ENCODE data around the gene ENTHD1. TPM values are rescaled to one million over a fixed set of nuclear protein-coding genes. Genes with fewer than 3 reads are reported as not detected.

ENTHD1 gene
- total and polyA plus RNA-seq, 10 of the 15 experiments (the other 5 are each of a cell fraction or from before 2014, with no cell fraction given): 0.09 to 0.52 (median 0.21) TPM; not detected in 1

- no peak for DNase-seq (ENCODE audit: low read depth, low spot score)
- FAIRE-seq: no peak
- Histone ChIP-seq H4K20me1 (ENCODE audit: control insufficient read depth, insufficient read depth) (no peaks in the 10 kb centered on the region), H3K4me3 (no peak overlapping the region), H3K27me3 (replicated peaks in 1 of 2; ENCODE audit: control insufficient read depth in 2 of 2, insufficient read depth in 2 of 2, low read length in 1 of 2) (peaks cover 0 to 3% of the 10 kb centered on the region in 2 experiments; a peak in 2 of 4 replicates), H3K9me3 (replicated peaks; ENCODE audit: control insufficient read depth, insufficient read depth, low read length) (peaks cover 4% of the 10 kb centered on the region; the same call in 1 of the 3 replicates), H3K36me3 (ENCODE audit: control insufficient read depth in 2 of 2, insufficient read depth in 2 of 2, low read length in 1 of 2) (no peaks in the 10 kb centered on the region), H3K9ac (ENCODE audit: control insufficient read depth, insufficient read depth, low read length) (no peak overlapping the region), H2AFZ (ENCODE audit: control insufficient read depth, low read depth, low read length) (no peak overlapping the region), H3K27ac (ENCODE audit: control insufficient read depth, insufficient read depth) (no peak overlapping the region), H3K4me1 (ENCODE audit: control insufficient read depth, insufficient read depth, low read length) (no peaks in the 10 kb centered on the region), H3K79me2 (ENCODE audit: control insufficient read depth, insufficient read depth, low read length) (no peaks in the 10 kb centered on the region), H3K4me2 (ENCODE audit: control insufficient read depth, insufficient read depth) (no peak overlapping the region)
- TF ChIP-seq SKIL (IDR thresholded peaks at IDR 0.05; ENCODE audit: low read depth, poor library complexity, severe bottlenecking): no peak
- WGBS (ENCODE audit: insufficient coverage, insufficient replicate concordance, low lambda C conversion rate, missing lambda C conversion rate): 19% methylated on average over 3 of the region's 3 CpGs
- intact Hi-C loops (cut with micrococcal nuclease; ENCODE audit: unreplicated experiment): no loop called here
- BruUV-seq (replicated peaks): no TSS peak
- SMC1A ChIA-PET (ENCODE audit: uncharacterized antibody, unreplicated experiment): no interaction called here
- in situ Hi-C loops (cut with MboI): no loop called here
- no peak for ATAC-seq
- POLR2A ChIA-PET: no interaction called here
- CTCF ChIA-PET: no interaction called here
- RAD21 ChIA-PET (ENCODE audit: unreplicated experiment): no interaction called here
Observed at GRCh38 chr22:39723899-39724351, 169.6 kb downstream of the ENTHD1 start.

- H3K4me3 ChIP-seq: no peak overlapping the region
- no peak overlapping the region for H3K4me2 ChIP-seq (ENCODE audit: control insufficient read depth, insufficient read depth)
- ChIA-PET CTCF (no interaction called here), RAD21 (ENCODE audit: unreplicated experiment) (no interaction called here), SMC1A (ENCODE audit: uncharacterized antibody, unreplicated experiment) (no interaction called here), POLR2A (no interaction called here)
- ATAC-seq (no peak), DNase-seq (ENCODE audit: low read depth, low spot score) (no peak), FAIRE-seq (no peak)
- H3K36me3 ChIP-seq (ENCODE audit: control insufficient read depth in 2 of 2, insufficient read depth in 2 of 2, low read length in 1 of 2): no peaks in the 10 kb centered on the region
- BruUV-seq (replicated peaks): no TSS peak
- 25% methylated on average over 8 of the region's 10 CpGs for WGBS (ENCODE audit: insufficient coverage, insufficient replicate concordance, low lambda C conversion rate, missing lambda C conversion rate)
- H3K4me1 ChIP-seq (ENCODE audit: control insufficient read depth, insufficient read depth, low read length): no peaks in the 10 kb centered on the region
- peaks cover 4% of the 10 kb centered on the region; the same call in 1 of the 3 replicates for H3K9me3 ChIP-seq (replicated peaks; ENCODE audit: control insufficient read depth, insufficient read depth, low read length)
- no peaks in the 10 kb centered on the region for H4K20me1 ChIP-seq (ENCODE audit: control insufficient read depth, insufficient read depth)
- H3K27ac ChIP-seq (ENCODE audit: control insufficient read depth, insufficient read depth): no peak overlapping the region
- peaks cover 0 to 3% of the 10 kb centered on the region in 2 experiments; a peak in 2 of 4 replicates for H3K27me3 ChIP-seq (replicated peaks in 1 of 2; ENCODE audit: control insufficient read depth in 2 of 2, insufficient read depth in 2 of 2, low read length in 1 of 2)
- no peaks in the 10 kb centered on the region for H3K79me2 ChIP-seq (ENCODE audit: control insufficient read depth, insufficient read depth, low read length)
- no peak overlapping the region for H2AFZ ChIP-seq (ENCODE audit: control insufficient read depth, low read depth, low read length)
- H3K9ac ChIP-seq (ENCODE audit: control insufficient read depth, insufficient read depth, low read length): no peak overlapping the region
- intact Hi-C loops (cut with micrococcal nuclease; ENCODE audit: unreplicated experiment): no loop called here
- in situ Hi-C loops (cut with MboI): no loop called here
- TF ChIP-seq NFIC (IDR thresholded peaks at IDR 0.05; ENCODE audit: low read depth, low read length) (no peak), REST (IDR thresholded peaks at IDR 0.05; ENCODE audit: low read depth, low read length) (no peak), ZBTB4 (CRISPR knock-in tag; IDR thresholded peaks at IDR 0.05) (no peak), CBX3 (IDR thresholded peaks at IDR 0.05; ENCODE audit: borderline replicate concordance, low read depth) (no peak), SMARCA5 (IDR thresholded peaks at IDR 0.05) (no peak)
Observed at GRCh38 chr22:39723463-39723862, 170.1 kb downstream of the ENTHD1 start.

Data from GM12878 (cell line).